ENCODE measurements around the gene TMEM72. TPM values are rescaled to one million over a fixed set of nuclear protein-coding genes. Genes with fewer than 3 reads are reported as not detected.

TMEM72 gene
- total RNA-seq, 1 experiment from 2014 or later, result not detected

GRCh38 chr10:44976352-44977198 lies 65.4 kb downstream of the TMEM72 start:
- ChIA-PET CTCF (interaction anchor here (0.7 to 1.4 kb wide), 4 partner anchors 13 to 44 kb away, joined by 3 to 7 read pairs (median 4); no protein-coding TSS in a partner anchor), RAD21 (ENCODE audit: low non-redundant PET in 1 of 2, low total read pairs in 2 of 2, uncharacterized antibody in 2 of 2, unreplicated experiment in 2 of 2) (no interaction called here), POLR2A (no interaction called here)
- Histone ChIP-seq H2AFZ (ENCODE audit: low read depth, low read length, poor library complexity, severe bottlenecking) (no peak overlapping the region), H3K9me2 (ENCODE audit: insufficient read depth) (no peaks in the 10 kb centered on the region), H3K4me1 (ENCODE audit: control insufficient read depth in 1 of 2, insufficient read depth in 2 of 2, low read length in 2 of 2) (peaks cover 52 to 63% of the 10 kb centered on the region in 2 experiments), H3K27me3 (ENCODE audit: insufficient read depth, low read length) (no peaks in the 10 kb centered on the region), H3K36me3 (ENCODE audit: control insufficient read depth in 1 of 2, insufficient read depth in 2 of 2, low read length in 2 of 2) (no peaks in the 10 kb centered on the region), H4K20me1 (ENCODE audit: insufficient read depth) (no peaks in the 10 kb centered on the region), H3K4me2 (ENCODE audit: low read length) (peak overlapping the region; percentile 80; the same call in 1 of the 2 replicates), H3K4me3 (replicated peaks in 1 of 2; ENCODE audit: low read depth in 1 of 2, low read length in 2 of 2) (no peak overlapping the region), H3K79me2 (ENCODE audit: insufficient read depth, low read length) (no peaks in the 10 kb centered on the region), H3K9me3 (ENCODE audit: control insufficient read depth in 1 of 2, insufficient read depth in 1 of 2, low read depth in 1 of 2, low read length in 2 of 2) (no peaks in the 10 kb centered on the region), H3K9ac (ENCODE audit: low read length) (no peak overlapping the region), H3K27ac (ENCODE audit: low read depth, low read length) (no peak overlapping the region)
- TF ChIP-seq SIN3A (IDR thresholded peaks at IDR 0.05; ENCODE audit: low read depth) (no peak), ZFX (IDR thresholded peaks at IDR 0.05) (no peak), POLR2A (IDR thresholded peaks at IDR 0.05; ENCODE audit: borderline replicate concordance, extremely low read depth, insufficient read depth, insufficient read length) (no peak), EZH2phosphoT487 (IDR thresholded peaks at IDR 0.05; ENCODE audit: borderline replicate concordance) (no peak), EGR1 (IDR thresholded peaks at IDR 0.05; ENCODE audit: low read depth) (no peak), YY1 (IDR thresholded peaks at IDR 0.05; ENCODE audit: extremely low read depth, insufficient replicate concordance, low read depth, low read length) (no peak), JUND (IDR thresholded peaks at IDR 0.05) (no peak)
- TF ChIP-seq, protein P1, sequence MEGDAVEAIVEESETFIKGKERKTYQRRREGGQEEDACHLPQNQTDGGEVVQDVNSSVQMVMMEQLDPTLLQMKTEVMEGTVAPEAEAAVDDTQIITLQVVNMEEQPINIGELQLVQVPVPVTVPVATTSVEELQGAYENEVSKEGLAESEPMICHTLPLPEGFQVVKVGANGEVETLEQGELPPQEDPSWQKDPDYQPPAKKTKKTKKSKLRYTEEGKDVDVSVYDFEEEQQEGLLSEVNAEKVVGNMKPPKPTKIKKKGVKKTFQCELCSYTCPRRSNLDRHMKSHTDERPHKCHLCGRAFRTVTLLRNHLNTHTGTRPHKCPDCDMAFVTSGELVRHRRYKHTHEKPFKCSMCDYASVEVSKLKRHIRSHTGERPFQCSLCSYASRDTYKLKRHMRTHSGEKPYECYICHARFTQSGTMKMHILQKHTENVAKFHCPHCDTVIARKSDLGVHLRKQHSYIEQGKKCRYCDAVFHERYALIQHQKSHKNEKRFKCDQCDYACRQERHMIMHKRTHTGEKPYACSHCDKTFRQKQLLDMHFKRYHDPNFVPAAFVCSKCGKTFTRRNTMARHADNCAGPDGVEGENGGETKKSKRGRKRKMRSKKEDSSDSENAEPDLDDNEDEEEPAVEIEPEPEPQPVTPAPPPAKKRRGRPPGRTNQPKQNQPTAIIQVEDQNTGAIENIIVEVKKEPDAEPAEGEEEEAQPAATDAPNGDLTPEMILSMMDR (IDR thresholded peaks at IDR 0.05 in 2 of 3, conservative IDR thresholded peaks at IDR 0.05 in 1 of 3; ENCODE audit: borderline replicate concordance in 1 of 3, insufficient read depth in 1 of 3, low read depth in 2 of 3, low read length in 2 of 3), result no peak
- intact Hi-C loops (cut with micrococcal nuclease), result no loop called here
- ATAC-seq (no peak), DNase-seq (ENCODE audit: low read depth, low spot score) (no peak)
- no TSS peak for BruUV-seq (replicated peaks)

Data from HCT116 (cell line).